HG02970 (cell line): ENCODE results near the gene KAT2B.

Experiments used
- ATAC-seq: cut with Tn5 transposase; IDR thresholded peaks from one replicate; pipeline ENCODE4 v1.9.1; 2021; ENCODE audit warnings: mild to moderate bottlenecking, moderate library complexity, moderate number of reproducible peaks; ENCODE audit not compliant: unreplicated experiment, low FRiP score

Gene KAT2B

GRCh38 chr3:20136231-20136630 lies 96.0 kb downstream of the KAT2B start:
- no peak for ATAC-seq

- no peak for ATAC-seq
Measured at GRCh38 chr3:20137647-20138046, 97.4 kb downstream of the KAT2B start.

- ATAC-seq = no peak
Measured at GRCh38 chr3:20140881-20141280, 100.6 kb downstream of the KAT2B start.

GRCh38 chr3:20141316-20141715 lies 101.1 kb downstream of the KAT2B start:
- no peak for ATAC-seq

GRCh38 chr3:20141851-20142250 lies 101.6 kb downstream of the KAT2B start:
- ATAC-seq = no peak

- no peak for ATAC-seq
Measured at GRCh38 chr3:20142517-20142916, 102.3 kb downstream of the KAT2B start.

- ATAC-seq = no peak
Measured at GRCh38 chr3:20143519-20143918, 103.3 kb downstream of the KAT2B start.

GRCh38 chr3:20145874-20146273 lies 105.6 kb downstream of the KAT2B start:
- no peak for ATAC-seq

GRCh38 chr3:20146301-20146700 lies 106.1 kb downstream of the KAT2B start:
- ATAC-seq = no peak

- ATAC-seq = no peak
Measured at GRCh38 chr3:20147361-20147760, 107.1 kb downstream of the KAT2B start.

GRCh38 chr3:20148466-20148865 lies 108.2 kb downstream of the KAT2B start:
- ATAC-seq = no peak

- ATAC-seq = no peak
Measured at GRCh38 chr3:20154078-20154477, 113.8 kb downstream of the KAT2B start.

GRCh38 chr3:20154928-20155327 lies 114.7 kb downstream of the KAT2B start:
- ATAC-seq = no peak

GRCh38 chr3:20160230-20160629 lies 120.0 kb downstream of the KAT2B start:
- no peak for ATAC-seq

GRCh38 chr3:20161714-20162113 lies 121.5 kb downstream of the KAT2B start:
- no peak for ATAC-seq

GRCh38 chr3:20173844-20174410 lies 133.7 kb downstream of the KAT2B start:
- no peak for ATAC-seq

- ATAC-seq = no peak
Measured at GRCh38 chr3:20181276-20181675, 141.0 kb downstream of the KAT2B start.

- ATAC-seq = no peak
Measured at GRCh38 chr3:20182206-20182605, 142.0 kb downstream of the KAT2B start.

- ATAC-seq = peak; percentile 12
Measured at GRCh38 chr3:20185331-20185678, 145.1 kb downstream of the KAT2B start.

- ATAC-seq = peak; percentile 97
Measured at GRCh38 chr3:20185679-20186599, 145.7 kb downstream of the KAT2B start, which contains the start of gene SGO1. Gene SGO1, minus strand, starts transcription at chr3:20186206. Its CDS starts 2,179 bp downstream, at chr3:20184027.

GRCh38 chr3:20186600-20187004 lies 146.4 kb downstream of the KAT2B start:
- ATAC-seq = no peak

- no peak for ATAC-seq
Measured at GRCh38 chr3:20190991-20191390, 150.7 kb downstream of the KAT2B start.
